BE2C (cell line): ENCODE data around the gene DDX10.

ENCODE experiments used
- DNase-seq: peaks from one replicate; pipeline ENCODE4 v3.0.0-alpha.2; 2020
- H3K27me3 ChIP-seq: fragments of 250-450 bp; sonication (Bioruptor Pico); 2 replicates; pipeline ENCODE4 v1.5.1; 2020; ENCODE audit warnings: mild to moderate bottlenecking
- H3K36me3 ChIP-seq: fragments of 250-450 bp; sonication (Bioruptor Pico); 2 replicates; pipeline ENCODE4 v1.5.1; 2020; ENCODE audit warnings: mild to moderate bottlenecking
- H3K4me1 ChIP-seq: fragments of 250-450 bp; sonication (Bioruptor Pico); 2 replicates; pipeline ENCODE4 v1.5.1; 2020
- H3K4me3 ChIP-seq: 2 replicates; pipeline ENCODE4 v1.5.1; 2011; ENCODE audit warnings: low read depth, low read length
- H3K9me3 ChIP-seq: fragments of 250-450 bp; sonication (Bioruptor Pico); 2 replicates; pipeline ENCODE4 v1.5.1; 2020
- CTCF ChIP-seq: IDR thresholded peaks from 2 replicates; pipeline ENCODE4 v1.5.1; 2012; ENCODE audit warnings: mild to moderate bottlenecking, low read depth, low read length

The DDX10 gene

GRCh38 chr11:108715239-108715638 is 50.4 kb downstream of the DDX10 start:
- Histone ChIP-seq H3K4me3 (no peak overlapping the region), H3K9me3 (no peaks in the 10 kb centered on the region), H3K4me1 (peaks cover 3% of the 10 kb centered on the region; the same call in 1 of the 2 replicates), H3K36me3 (peaks cover 31% of the 10 kb centered on the region), H3K27me3 (no peaks in the 10 kb centered on the region)
- no peak for DNase-seq
- no peak for TF ChIP-seq CTCF

GRCh38 chr11:108718466-108718865 is 53.6 kb downstream of the DDX10 start:
- no peak for TF ChIP-seq CTCF
- Histone ChIP-seq H3K4me1 (peaks cover 3% of the 10 kb centered on the region; the same call in 1 of the 2 replicates), H3K27me3 (no peaks in the 10 kb centered on the region), H3K4me3 (no peak overlapping the region), H3K36me3 (peaks cover 36% of the 10 kb centered on the region), H3K9me3 (no peaks in the 10 kb centered on the region)
- no peak for DNase-seq

- DNase-seq = no peak
- H3K36me3 ChIP-seq = peaks cover 19% of the 10 kb centered on the region
- no peak for TF ChIP-seq CTCF
- H3K4me3 ChIP-seq = no peak overlapping the region
- H3K9me3 ChIP-seq = no peaks in the 10 kb centered on the region
- no peaks in the 10 kb centered on the region for H3K4me1 ChIP-seq
- no peaks in the 10 kb centered on the region for H3K27me3 ChIP-seq
Observed at GRCh38 chr11:108724974-108725689, 60.3 kb downstream of the DDX10 start.

- peaks cover 19% of the 10 kb centered on the region for H3K36me3 ChIP-seq
- H3K4me3 ChIP-seq = no peak overlapping the region
- DNase-seq = no peak
- no peak for TF ChIP-seq CTCF
- no peaks in the 10 kb centered on the region for H3K4me1 ChIP-seq
- H3K27me3 ChIP-seq = no peaks in the 10 kb centered on the region
- H3K9me3 ChIP-seq = no peaks in the 10 kb centered on the region
Observed at GRCh38 chr11:108726077-108726800, 61.4 kb downstream of the DDX10 start.

GRCh38 chr11:108727665-108728064 is 62.8 kb downstream of the DDX10 start:
- no peaks in the 10 kb centered on the region for H3K9me3 ChIP-seq
- no peak for TF ChIP-seq CTCF
- DNase-seq = no peak
- H3K4me3 ChIP-seq = no peak overlapping the region
- peaks cover 10% of the 10 kb centered on the region for H3K36me3 ChIP-seq
- H3K27me3 ChIP-seq = no peaks in the 10 kb centered on the region
- H3K4me1 ChIP-seq = no peaks in the 10 kb centered on the region
